ENCODE results near the gene TTC6. TPM values are rescaled to one million over a fixed set of nuclear protein-coding genes. Genes with fewer than 3 reads are reported as not detected.
A peak's percentile ranks its signal among the peaks of the same experiment; 100 is the strongest.
"Not testable (repeated sequence)": the region's sequence is repeated elsewhere in the genome, so short reads cannot be mapped to it uniquely, and the experiment has no call there.

The TTC6 gene
- total RNA-seq, 2 donors from 2014 or later, result 88.2 to 89.8 TPM

GRCh38 chr14:37553935-37554550 lies 41.4 kb upstream of the TTC6 start:
- Histone ChIP-seq H3K9me3 (no peaks in the 10 kb centered on the region), H3K4me3 (no peak overlapping the region), H3K27me3 (replicated peaks; ENCODE audit: insufficient read depth) (no peaks in the 10 kb centered on the region), H3K27ac (no peak overlapping the region), H3K4me1 (replicated peaks) (no peaks in the 10 kb centered on the region), H3K36me3 (no peaks in the 10 kb centered on the region)
- DNase-seq (ENCODE audit: low spot score), result no peak
- no peak for TF ChIP-seq CTCF (IDR thresholded peaks at IDR 0.05)
- TF ChIP-seq POLR2AphosphoS5 (IDR thresholded peaks at IDR 0.05), result no peak
- no peak for TF ChIP-seq POLR2A (IDR thresholded peaks at IDR 0.05)
- intact Hi-C loops (cut with DNase I), result no loop called here
- WGBS, result 100% methylated on average over 1 of the region's 1 CpG

- H3K27me3 ChIP-seq (replicated peaks; ENCODE audit: insufficient read depth); H3K27ac ChIP-seq; H3K4me3 ChIP-seq; H3K36me3 ChIP-seq; DNase-seq (ENCODE audit: low spot score); H3K4me1 ChIP-seq (replicated peaks); H3K9me3 ChIP-seq; intact Hi-C loops (cut with DNase I): not testable (repeated sequence)
- WGBS, result 91% methylated on average over 16 of the region's 33 CpGs
Measured at GRCh38 chr14:37555596-37555995, 39.8 kb upstream of the TTC6 start.

- no peak for TF ChIP-seq POLR2AphosphoS5 (IDR thresholded peaks at IDR 0.05)
- no peak for TF ChIP-seq CTCF (IDR thresholded peaks at IDR 0.05)
- TF ChIP-seq POLR2A (IDR thresholded peaks at IDR 0.05), result no peak
- peaks cover 4% of the 10 kb centered on the region for H3K4me1 ChIP-seq (replicated peaks)
Measured at GRCh38 chr14:37558740-37559139, 36.7 kb upstream of the TTC6 start.

GRCh38 chr14:37559386-37559785 lies 36.0 kb upstream of the TTC6 start:
- intact Hi-C loops (cut with DNase I), result no loop called here

More at GRCh38 chr14:37558740-37559139, 36.7 kb upstream of the TTC6 start:
- no peak for DNase-seq (ENCODE audit: low spot score)
- H3K36me3 ChIP-seq, result no peaks in the 10 kb centered on the region
- intact Hi-C loops (cut with DNase I), result no loop called here
- H3K4me3 ChIP-seq, result no peak overlapping the region
- no peak overlapping the region for H3K27ac ChIP-seq
- H3K27me3 ChIP-seq (replicated peaks; ENCODE audit: insufficient read depth), result no peaks in the 10 kb centered on the region
- WGBS, result 95% methylated on average over 4 of the region's 4 CpGs
- H3K9me3 ChIP-seq, result no peaks in the 10 kb centered on the region

GRCh38 chr14:37563189-37563588 lies 32.2 kb upstream of the TTC6 start:
- peak overlapping the region in 1 of 2 donors; percentile 36 for H3K4me3 ChIP-seq
- H3K9me3 ChIP-seq, result no peaks in the 10 kb centered on the region
- peak overlapping the region; percentile 86 to 96 for H3K27ac ChIP-seq
- H3K27me3 ChIP-seq (replicated peaks; ENCODE audit: insufficient read depth), result no peaks in the 10 kb centered on the region
- TF ChIP-seq POLR2A (IDR thresholded peaks at IDR 0.05) (no peak), CTCF (IDR thresholded peaks at IDR 0.05) (no peak), POLR2AphosphoS5 (IDR thresholded peaks at IDR 0.05) (no peak)
- intact Hi-C loops (cut with DNase I), result no loop called here
- H3K36me3 ChIP-seq, result no peaks in the 10 kb centered on the region
- H3K4me1 ChIP-seq (replicated peaks), result peaks cover 4% of the 10 kb centered on the region
- no peak for DNase-seq (ENCODE audit: low spot score)
- 70% methylated on average over 2 of the region's 2 CpGs for WGBS

More at GRCh38 chr14:37559386-37559785, 36.0 kb upstream of the TTC6 start:
- H3K36me3 ChIP-seq, result no peaks in the 10 kb centered on the region
- H3K27ac ChIP-seq, result no peak overlapping the region
- H3K4me1 ChIP-seq (replicated peaks), result peaks cover 4% of the 10 kb centered on the region
- H3K4me3 ChIP-seq, result no peak overlapping the region
- no peaks in the 10 kb centered on the region for H3K27me3 ChIP-seq (replicated peaks; ENCODE audit: insufficient read depth)
- TF ChIP-seq CTCF (IDR thresholded peaks at IDR 0.05), result no peak
- TF ChIP-seq POLR2A (IDR thresholded peaks at IDR 0.05), result no peak
- TF ChIP-seq POLR2AphosphoS5 (IDR thresholded peaks at IDR 0.05), result no peak
- 62% methylated on average over 6 of the region's 6 CpGs for WGBS
- no peak for DNase-seq (ENCODE audit: low spot score)
- H3K9me3 ChIP-seq, result no peaks in the 10 kb centered on the region
